COLO668 (cell line): Measurements from ENCODE around the gene XDH.

Experiments
- DNase-seq: peaks from one replicate; lab custom pipeline; 2025; ENCODE audit not compliant: unreplicated experiment; lab: John Stamatoyannopoulos, UW

The XDH gene

GRCh38 chr2:31287654-31288053 is 126.9 kb downstream of the XDH start:
- no peak for DNase-seq

GRCh38 chr2:31286961-31287550 is 127.5 kb downstream of the XDH start:
- DNase-seq = no peak

- DNase-seq = no peak
Observed at GRCh38 chr2:31286230-31286629, 128.3 kb downstream of the XDH start.
